HCT116 (cell line): ENCODE measurements around the gene HLA-DRB1. TPM values are rescaled to one million over a fixed set of nuclear protein-coding genes. Genes with fewer than 3 reads are reported as not detected.

ENCODE experiments used
- ATAC-seq: fragments of 200-7000 bp; cut with Tn5 transposase; 2 replicates; pipeline ENCODE4 v1.9.1; 2020; ENCODE audit warnings: mild to moderate bottlenecking, moderate library complexity
- BruUV-seq: library from RNA; stranded (reverse); fragments of 400-500 nt; replicated peaks from 2 replicates; lab custom pipeline; 2021; lab: Mats Ljungman, UMichigan
- CTCF ChIA-PET: fragments of 300-600 bp; sonication (Branson Sonifier 250); formaldehyde crosslinking; loops from one replicate; lab custom pipeline; 2021; ENCODE audit warnings: antibody characterized with exemption; lab: Charles Lee
- POLR2A ChIA-PET: fragments of 300-600, 350-600 bp; sonication (Branson Sonifier 250); formaldehyde crosslinking; loops from one replicate; lab custom pipeline; 2021; ENCODE audit warnings: antibody characterized with exemption; lab: Charles Lee
- RAD21 ChIA-PET, 2 experiments: fragments of 300-600 bp; sonication (Branson Sonifier 250); formaldehyde crosslinking; loops; one replicate each; lab custom pipeline; 2023; ENCODE audit warnings: low total read pairs in 2 of 2; ENCODE audit not compliant: uncharacterized antibody in 2 of 2, unreplicated experiment in 2 of 2, low non-redundant PET in 1 of 2; lab: Charles Lee
- DNase-seq: peaks from one replicate; pipeline ENCODE4 v3.0.0-alpha.2; 2010; ENCODE audit warnings: low read depth, low spot score
- H2AFZ ChIP-seq: fragments of 200-600 bp; shearing (Covaris generic), sonication (generic); 2 replicates; pipeline ENCODE4 v1.6.1; 2017; ENCODE audit warnings: low read depth, mixed run types, mixed read lengths, antibody characterized with exemption, low read length; ENCODE audit not compliant: poor library complexity, severe bottlenecking
- H3K27ac ChIP-seq: 2 replicates; pipeline ENCODE4 v1.5.1; 2012; ENCODE audit warnings: low read depth, low read length
- H3K27me3 ChIP-seq: fragments of 200-600 bp; sonication (generic); 2 replicates; pipeline ENCODE4 v1.6.1; 2016; ENCODE audit warnings: mixed run types, low read length, mixed read lengths; ENCODE audit not compliant: insufficient read depth
- H3K36me3 ChIP-seq, 2 experiments: fragments of 200-500 bp in 1 of 2; fragments of 200-600 bp in 1 of 2; sonication (Bioruptor generic) in 1 of 2; sonication (generic) in 1 of 2; 2 replicates each; pipeline versions ENCODE4 v1.5.1 to v1.6.1; 2014 to 2016; ENCODE audit warnings: low read length in 2 of 2, inconsistent platforms in 1 of 2, mixed read lengths in 1 of 2, mixed run types in 1 of 2; ENCODE audit not compliant: insufficient read depth in 2 of 2, control insufficient read depth in 1 of 2
- H3K4me1 ChIP-seq, 2 experiments: fragments of 200-600 bp in 1 of 2; sonication (generic) in 1 of 2; 2 replicates each; pipeline versions ENCODE4 v1.5.1 to v1.6.1; 2012 to 2017; ENCODE audit warnings: low read length in 2 of 2, inconsistent platforms in 1 of 2, mild to moderate bottlenecking in 1 of 2, mixed read lengths in 1 of 2, mixed run types in 1 of 2, moderate library complexity in 1 of 2; ENCODE audit not compliant: insufficient read depth in 2 of 2, control insufficient read depth in 1 of 2
- H3K4me2 ChIP-seq: fragments of 200-600 bp; sonication (generic); 2 replicates; pipeline ENCODE4 v1.6.1; 2017; ENCODE audit warnings: mixed run types, low read length, mixed read lengths
- H3K4me3 ChIP-seq, 2 experiments: fragments of 200-600 bp in 1 of 2; sonication (generic) in 1 of 2; replicated peaks in 1 of 2; 2 replicates each; pipeline ENCODE4 v1.5.1; 2011 to 2016; ENCODE audit warnings: low read length in 2 of 2, control low read depth in 1 of 2, low read depth in 1 of 2, mild to moderate bottlenecking in 1 of 2, mixed read lengths in 1 of 2, mixed run types in 1 of 2
- H3K79me2 ChIP-seq: fragments of 200-600 bp; sonication (generic); 2 replicates; pipeline ENCODE4 v1.6.1; 2017; ENCODE audit warnings: mild to moderate bottlenecking, mixed run types, low read length, moderate library complexity, mixed read lengths; ENCODE audit not compliant: insufficient read depth
- H3K9ac ChIP-seq: fragments of 200-600 bp; sonication (generic); 2 replicates; pipeline ENCODE4 v1.6.1; 2016; ENCODE audit warnings: low read length, mixed read lengths
- H3K9me2 ChIP-seq: fragments of 200-600 bp; sonication (generic), shearing (Covaris generic); 2 replicates; pipeline ENCODE4 v1.6.1; 2017; ENCODE audit warnings: mixed run types, mild to moderate bottlenecking, moderate library complexity; ENCODE audit not compliant: insufficient read depth
- H3K9me3 ChIP-seq, 2 experiments: fragments of 200-500 bp in 1 of 2; fragments of 200-600 bp in 1 of 2; sonication (Bioruptor generic) in 1 of 2; sonication (generic) in 1 of 2; 2 replicates each; pipeline ENCODE4 v1.6.1; 2014 to 2017; ENCODE audit warnings: low read length in 2 of 2, mixed read lengths in 2 of 2, inconsistent platforms in 1 of 2, low read depth in 1 of 2, mild to moderate bottlenecking in 1 of 2, mixed run types in 1 of 2, moderate library complexity in 1 of 2; ENCODE audit not compliant: control insufficient read depth in 1 of 2, insufficient read depth in 1 of 2
- H4K20me1 ChIP-seq: fragments of 200-600 bp; sonication (generic), shearing (Covaris generic); 2 replicates; pipeline ENCODE4 v1.6.1; 2017; ENCODE audit warnings: mixed run types, mild to moderate bottlenecking, moderate library complexity; ENCODE audit not compliant: insufficient read depth
- EGR1 ChIP-seq: IDR thresholded peaks from 2 replicates; pipeline ENCODE4 v1.6.1; 2012; ENCODE audit warnings: low read depth
- ELF1 ChIP-seq: IDR thresholded peaks from 2 replicates; pipeline ENCODE4 v1.6.1; 2012; ENCODE audit warnings: low read depth, borderline replicate concordance
- REST ChIP-seq: IDR thresholded peaks from 2 replicates; pipeline ENCODE4 v1.6.1; 2012; ENCODE audit warnings: low read depth
- SP1 ChIP-seq: IDR thresholded peaks from 2 replicates; pipeline ENCODE4 v1.6.1; 2012; ENCODE audit warnings: low read depth
- SRF ChIP-seq: IDR thresholded peaks from 2 replicates; pipeline ENCODE4 v1.6.1; 2012; ENCODE audit warnings: low read depth
- TCF7L2 ChIP-seq: IDR thresholded peaks from 2 replicates; pipeline ENCODE4 v1.7.0; 2011; ENCODE audit warnings: borderline replicate concordance, inconsistent platforms; ENCODE audit not compliant: insufficient read depth, insufficient read length; ENCODE audit errors: extremely low read depth
- YY1 ChIP-seq: IDR thresholded peaks from 2 replicates; pipeline ENCODE4 v1.6.1; 2011; ENCODE audit warnings: low read length, low read depth, moderate library complexity, mild to moderate bottlenecking; ENCODE audit not compliant: insufficient replicate concordance; ENCODE audit errors: extremely low read depth
- ZBTB33 ChIP-seq: IDR thresholded peaks from 2 replicates; pipeline ENCODE4 v1.6.1; 2011; ENCODE audit warnings: mild to moderate bottlenecking, low read length, moderate library complexity; ENCODE audit not compliant: insufficient replicate concordance; ENCODE audit errors: extremely low read depth
- ZFX ChIP-seq: fragments of 450-650 bp; IDR thresholded peaks from 2 replicates; pipeline ENCODE4 v1.6.1; 2017
- ZNF274 ChIP-seq: fragments of 200-500 bp; sonication (Bioruptor generic); IDR thresholded peaks from 2 replicates; pipeline ENCODE4 v1.6.1; 2014; ENCODE audit warnings: mild to moderate bottlenecking, low read depth, low read length, inconsistent platforms
- intact Hi-C: fragments of 100-400 bp; cut with micrococcal nuclease; formaldehyde crosslinking; loops from 2 replicates; pipeline ENCODE4 v1.10.0; 2022
- total RNA-seq: library from RNA; stranded (reverse); gene quantifications from one replicate; pipeline ENCODE4 v1.2.1, GENCODE V29; 2021; ENCODE audit not compliant: unreplicated experiment

Gene HLA-DRB1
- total RNA-seq, 1 experiment from 2014 or later = 2.7 TPM

GRCh38 chr6:32608362-32608761 lies 18.7 kb upstream of the HLA-DRB1 start:
- intact Hi-C loops = no loop called here
- TF ChIP-seq ZNF274 (no peak), EGR1 (no peak), ELF1 (no peak), SRF (no peak), TCF7L2 (no peak), ZFX (no peak), SP1 (no peak), ZBTB33 (no peak), YY1 (no peak), REST (no peak)
- TF ChIP-seq, all 23 proteins: peak for 0
- H3K27me3 ChIP-seq = no peaks in the 10 kb centered on the region
- H3K4me3 ChIP-seq = no peak overlapping the region
- ChIA-PET RAD21 (no interaction called here), POLR2A (no interaction called here), CTCF (no interaction called here)
- ATAC-seq (no peak), DNase-seq (no peak)
- H3K79me2 ChIP-seq = no peaks in the 10 kb centered on the region
- H2AFZ ChIP-seq = no peak overlapping the region
- no peak overlapping the region for H3K9ac ChIP-seq
- BruUV-seq = no TSS peak
- peaks cover 0 to 10% of the 10 kb centered on the region in 2 experiments; a peak in 3 of 4 replicates for H3K4me1 ChIP-seq
- no peak overlapping the region for H3K27ac ChIP-seq
- no peaks in the 10 kb centered on the region for H3K9me3 ChIP-seq
- no peaks in the 10 kb centered on the region for H3K36me3 ChIP-seq
- H3K4me2 ChIP-seq = no peak overlapping the region
- H4K20me1 ChIP-seq = no peaks in the 10 kb centered on the region
- H3K9me2 ChIP-seq = no peaks in the 10 kb centered on the region
